HEK293 (cell line): Measurements from ENCODE around the gene GALNT13.

ENCODE experiments used
- CTCF ChIA-PET: fragments of 350-600 bp; formaldehyde crosslinking; extraction: SDS; loops from one replicate; lab custom pipeline; 2021; ENCODE audit warnings: antibody characterized with exemption; lab: Yijun Ruan, JAX
- POLR2A ChIA-PET: fragments of 300-600 bp; formaldehyde crosslinking; extraction: SDS; loops from one replicate; lab custom pipeline; 2020; ENCODE audit warnings: antibody characterized with exemption, inconsistent platforms; lab: Yijun Ruan, JAX
- H3K27ac ChIP-seq: fragments of 200-500 bp; sonication (Bioruptor generic); 2 replicates; pipeline ENCODE4 v1.5.1; 2014; ENCODE audit warnings: low read depth, low read length, control low read depth, inconsistent platforms; ENCODE audit errors: extremely low read depth
- H3K36me3 ChIP-seq, 2 experiments: fragments of 200-500 bp in 1 of 2; sonication (Bioruptor generic) in 1 of 2; 1 replicate in 1 of 2; 2 replicates in 1 of 2; pipeline ENCODE4 v1.5.1; 2014 to 2017; ENCODE audit warnings: inconsistent platforms in 2 of 2, low read length in 2 of 2; ENCODE audit not compliant: control insufficient read depth in 2 of 2, insufficient read depth in 1 of 2
- H3K4me1 ChIP-seq: fragments of 200-500 bp; sonication (Bioruptor generic); 2 replicates; pipeline ENCODE4 v1.5.1; 2014; ENCODE audit warnings: mild to moderate bottlenecking, low read length, inconsistent platforms; ENCODE audit not compliant: control insufficient read depth, insufficient read depth
- H3K4me3 ChIP-seq: 2 replicates; pipeline ENCODE4 v1.5.1; 2011; ENCODE audit warnings: low read depth, mild to moderate bottlenecking, control low read depth, low read length, moderate library complexity
- H3K9me3 ChIP-seq: fragments of 200-500 bp; sonication (Bioruptor generic); 2 replicates; pipeline ENCODE4 v1.5.1; 2014; ENCODE audit warnings: low read depth, low read length, inconsistent platforms; ENCODE audit not compliant: control insufficient read depth, insufficient read depth
- BCL11B ChIP-seq: fragments of 450-650 bp; formaldehyde crosslinking; IDR thresholded peaks from 2 replicates; pipeline ENCODE4 v1.5.1; 2016; ENCODE audit warnings: low read depth, missing biosample characterization, missing genetic modification characterization
- KLF8 ChIP-seq: fragments of 450-650 bp; formaldehyde crosslinking; IDR thresholded peaks from 2 replicates; pipeline ENCODE4 v1.5.1; 2016; ENCODE audit warnings: missing biosample characterization, missing genetic modification characterization
- REPIN1 ChIP-seq: fragments of 450-650 bp; formaldehyde crosslinking; IDR thresholded peaks from 2 replicates; pipeline ENCODE4 v1.5.1; 2017; ENCODE audit warnings: missing biosample characterization, missing genetic modification characterization, low read depth
- SP2 ChIP-seq: fragments of 450-650 bp; formaldehyde crosslinking; IDR thresholded peaks from 2 replicates; pipeline ENCODE4 v1.5.1; 2016; ENCODE audit warnings: missing biosample characterization, missing genetic modification characterization
- SP3 ChIP-seq: fragments of 450-650 bp; formaldehyde crosslinking; IDR thresholded peaks from 2 replicates; pipeline ENCODE4 v1.5.1; 2016; ENCODE audit warnings: missing biosample characterization, missing genetic modification characterization
- ZNF132 ChIP-seq: fragments of 450-650 bp; formaldehyde crosslinking; IDR thresholded peaks from 2 replicates; pipeline ENCODE4 v1.5.1; 2017; ENCODE audit warnings: missing biosample characterization, missing genetic modification characterization, borderline replicate concordance
- ZNF138 ChIP-seq: fragments of 450-650 bp; formaldehyde crosslinking; IDR thresholded peaks from 2 replicates; pipeline ENCODE4 v1.5.1; 2016; ENCODE audit warnings: missing biosample characterization, missing genetic modification characterization, borderline replicate concordance
- ZNF169 ChIP-seq: fragments of 450-650 bp; formaldehyde crosslinking; IDR thresholded peaks from 2 replicates; pipeline ENCODE4 v1.5.1; 2016; ENCODE audit warnings: missing biosample characterization, missing genetic modification characterization
- ZNF18 ChIP-seq: fragments of 450-650 bp; formaldehyde crosslinking; IDR thresholded peaks from 2 replicates; pipeline ENCODE4 v1.5.1; 2016; ENCODE audit warnings: missing biosample characterization, missing genetic modification characterization
- ZNF184 ChIP-seq: fragments of 450-650 bp; IDR thresholded peaks from 2 replicates; pipeline ENCODE4 v1.5.1; 2018; ENCODE audit warnings: missing biosample characterization, mild to moderate bottlenecking, missing genetic modification characterization
- ZNF24 ChIP-seq: fragments of 450-650 bp; formaldehyde crosslinking; IDR thresholded peaks from 2 replicates; pipeline ENCODE4 v1.5.1; 2016; ENCODE audit warnings: missing biosample characterization, missing genetic modification characterization
- ZNF37A ChIP-seq: fragments of 450-650 bp; IDR thresholded peaks from 2 replicates; pipeline ENCODE4 v1.5.1; 2018; ENCODE audit warnings: missing biosample characterization, missing genetic modification characterization
- ZNF501 ChIP-seq: fragments of 450-650 bp; formaldehyde crosslinking; IDR thresholded peaks from 2 replicates; pipeline ENCODE4 v1.5.1; 2016; ENCODE audit warnings: missing biosample characterization, missing genetic modification characterization
- ZNF555 ChIP-seq: fragments of 450-650 bp; formaldehyde crosslinking; conservative IDR thresholded peaks from 2 replicates; pipeline ENCODE4 v1.5.1; 2017; ENCODE audit warnings: missing biosample characterization, mild to moderate bottlenecking, missing genetic modification characterization, inconsistent platforms
- ZNF558 ChIP-seq: fragments of 450-650 bp; formaldehyde crosslinking; IDR thresholded peaks from 2 replicates; pipeline ENCODE4 v1.5.1; 2016; ENCODE audit warnings: missing biosample characterization, missing genetic modification characterization
- ZNF645 ChIP-seq: fragments of 450-650 bp; formaldehyde crosslinking; IDR thresholded peaks from 2 replicates; pipeline ENCODE4; 2016; ENCODE audit warnings: missing biosample characterization, missing genetic modification characterization
- ZNF664 ChIP-seq: fragments of 450-650 bp; formaldehyde crosslinking; IDR thresholded peaks from 2 replicates; pipeline ENCODE4 v1.5.1; 2016; ENCODE audit warnings: missing biosample characterization, missing genetic modification characterization
- ZNF747 ChIP-seq: fragments of 450-650 bp; formaldehyde crosslinking; IDR thresholded peaks from 2 replicates; pipeline ENCODE4 v1.5.1; 2016; ENCODE audit warnings: missing biosample characterization, missing genetic modification characterization
- ZNF776 ChIP-seq: fragments of 450-650 bp; formaldehyde crosslinking; IDR thresholded peaks from 2 replicates; pipeline ENCODE4 v1.5.0; 2017; ENCODE audit warnings: missing biosample characterization, missing genetic modification characterization, borderline replicate concordance
- ZSCAN4 ChIP-seq: fragments of 450-650 bp; formaldehyde crosslinking; IDR thresholded peaks from 2 replicates; pipeline ENCODE4 v1.5.1; 2017; ENCODE audit warnings: missing biosample characterization, missing genetic modification characterization
- TF ChIP-seq, protein P1 (sequence below): fragments of 450-650 bp; formaldehyde crosslinking; IDR thresholded peaks from 2 replicates; pipeline ENCODE4 v1.5.1; 2017; ENCODE audit warnings: missing biosample characterization, missing genetic modification characterization
- TF ChIP-seq, protein P2 (sequence below): fragments of 450-650 bp; formaldehyde crosslinking; IDR thresholded peaks from 2 replicates; pipeline ENCODE4 v1.5.1; 2016; ENCODE audit warnings: missing biosample characterization, missing genetic modification characterization
- TF ChIP-seq, protein P3 (sequence below): fragments of 450-650 bp; formaldehyde crosslinking; IDR thresholded peaks from 2 replicates; pipeline ENCODE4 v1.5.1; 2017; ENCODE audit warnings: missing biosample characterization, missing genetic modification characterization
- TF ChIP-seq, protein P4 (sequence below): fragments of 450-650 bp; IDR thresholded peaks from 2 replicates; pipeline ENCODE4 v1.5.1; 2018; ENCODE audit warnings: missing biosample characterization, missing genetic modification characterization

Gene GALNT13

GRCh38 chr2:153946036-153946435 lies 74.3 kb downstream of the GALNT13 start (continued):
- no peak for TF ChIP-seq ZNF132 (tag by site-specific recombination)
- TF ChIP-seq SP2 (tag by site-specific recombination): no peak
- TF ChIP-seq ZNF37A (tag by site-specific recombination): no peak
- no peak for TF ChIP-seq ZNF169
- TF ChIP-seq, protein P1, sequence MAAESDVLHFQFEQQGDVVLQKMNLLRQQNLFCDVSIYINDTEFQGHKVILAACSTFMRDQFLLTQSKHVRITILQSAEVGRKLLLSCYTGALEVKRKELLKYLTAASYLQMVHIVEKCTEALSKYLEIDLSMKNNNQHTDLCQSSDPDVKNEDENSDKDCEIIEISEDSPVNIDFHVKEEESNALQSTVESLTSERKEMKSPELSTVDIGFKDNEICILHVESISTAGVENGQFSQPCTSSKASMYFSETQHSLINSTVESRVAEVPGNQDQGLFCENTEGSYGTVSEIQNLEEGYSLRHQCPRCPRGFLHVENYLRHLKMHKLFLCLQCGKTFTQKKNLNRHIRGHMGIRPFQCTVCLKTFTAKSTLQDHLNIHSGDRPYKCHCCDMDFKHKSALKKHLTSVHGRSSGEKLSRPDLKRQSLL (tag by site-specific recombination): no peak

GRCh38 chr2:153953761-153954160 lies 82.0 kb downstream of the GALNT13 start:
- no peak for TF ChIP-seq BCL11B
- no peak for TF ChIP-seq SP3 (tag by site-specific recombination)
- no peak for TF ChIP-seq ZNF138 (tag by site-specific recombination)
- TF ChIP-seq, protein P2, sequence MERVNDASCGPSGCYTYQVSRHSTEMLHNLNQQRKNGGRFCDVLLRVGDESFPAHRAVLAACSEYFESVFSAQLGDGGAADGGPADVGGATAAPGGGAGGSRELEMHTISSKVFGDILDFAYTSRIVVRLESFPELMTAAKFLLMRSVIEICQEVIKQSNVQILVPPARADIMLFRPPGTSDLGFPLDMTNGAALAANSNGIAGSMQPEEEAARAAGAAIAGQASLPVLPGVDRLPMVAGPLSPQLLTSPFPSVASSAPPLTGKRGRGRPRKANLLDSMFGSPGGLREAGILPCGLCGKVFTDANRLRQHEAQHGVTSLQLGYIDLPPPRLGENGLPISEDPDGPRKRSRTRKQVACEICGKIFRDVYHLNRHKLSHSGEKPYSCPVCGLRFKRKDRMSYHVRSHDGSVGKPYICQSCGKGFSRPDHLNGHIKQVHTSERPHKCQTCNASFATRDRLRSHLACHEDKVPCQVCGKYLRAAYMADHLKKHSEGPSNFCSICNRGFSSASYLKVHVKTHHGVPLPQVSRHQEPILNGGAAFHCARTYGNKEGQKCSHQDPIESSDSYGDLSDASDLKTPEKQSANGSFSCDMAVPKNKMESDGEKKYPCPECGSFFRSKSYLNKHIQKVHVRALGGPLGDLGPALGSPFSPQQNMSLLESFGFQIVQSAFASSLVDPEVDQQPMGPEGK (tag by site-specific recombination): no peak
- no peak for TF ChIP-seq KLF8 (tag by site-specific recombination)
- TF ChIP-seq ZNF24 (tag by site-specific recombination): no peak
- TF ChIP-seq, protein P3, sequence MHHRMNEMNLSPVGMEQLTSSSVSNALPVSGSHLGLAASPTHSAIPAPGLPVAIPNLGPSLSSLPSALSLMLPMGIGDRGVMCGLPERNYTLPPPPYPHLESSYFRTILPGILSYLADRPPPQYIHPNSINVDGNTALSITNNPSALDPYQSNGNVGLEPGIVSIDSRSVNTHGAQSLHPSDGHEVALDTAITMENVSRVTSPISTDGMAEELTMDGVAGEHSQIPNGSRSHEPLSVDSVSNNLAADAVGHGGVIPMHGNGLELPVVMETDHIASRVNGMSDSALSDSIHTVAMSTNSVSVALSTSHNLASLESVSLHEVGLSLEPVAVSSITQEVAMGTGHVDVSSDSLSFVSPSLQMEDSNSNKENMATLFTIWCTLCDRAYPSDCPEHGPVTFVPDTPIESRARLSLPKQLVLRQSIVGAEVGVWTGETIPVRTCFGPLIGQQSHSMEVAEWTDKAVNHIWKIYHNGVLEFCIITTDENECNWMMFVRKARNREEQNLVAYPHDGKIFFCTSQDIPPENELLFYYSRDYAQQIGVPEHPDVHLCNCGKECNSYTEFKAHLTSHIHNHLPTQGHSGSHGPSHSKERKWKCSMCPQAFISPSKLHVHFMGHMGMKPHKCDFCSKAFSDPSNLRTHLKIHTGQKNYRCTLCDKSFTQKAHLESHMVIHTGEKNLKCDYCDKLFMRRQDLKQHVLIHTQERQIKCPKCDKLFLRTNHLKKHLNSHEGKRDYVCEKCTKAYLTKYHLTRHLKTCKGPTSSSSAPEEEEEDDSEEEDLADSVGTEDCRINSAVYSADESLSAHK: no peak
- TF ChIP-seq, all 188 proteins: peak for 0
- POLR2A ChIA-PET: no interaction called here
- H3K4me1 ChIP-seq: no peaks in the 10 kb centered on the region
- H3K27ac ChIP-seq: no peak overlapping the region
- no peaks in the 10 kb centered on the region for H3K9me3 ChIP-seq
- H3K36me3 ChIP-seq: no peaks in the 10 kb centered on the region
- H3K4me3 ChIP-seq: no peak overlapping the region
- CTCF ChIA-PET: no interaction called here

GRCh38 chr2:153963256-153963655 lies 91.5 kb downstream of the GALNT13 start:
- Histone ChIP-seq H3K36me3 (no peaks in the 10 kb centered on the region), H3K27ac (no peak overlapping the region), H3K4me3 (no peak overlapping the region), H3K4me1 (no peaks in the 10 kb centered on the region), H3K9me3 (no peaks in the 10 kb centered on the region)
- ChIA-PET POLR2A (no interaction called here), CTCF (no interaction called here)
- TF ChIP-seq ZSCAN4 (tag by site-specific recombination) (no peak), REPIN1 (tag by site-specific recombination) (no peak), ZNF558 (tag by site-specific recombination) (no peak), ZNF184 (tag by site-specific recombination) (no peak), ZNF747 (tag by site-specific recombination) (no peak), ZNF555 (no peak), ZNF18 (tag by site-specific recombination) (no peak), ZNF776 (tag by site-specific recombination) (no peak), ZNF645 (tag by site-specific recombination) (no peak), ZNF501 (no peak), ZNF664 (no peak)
- TF ChIP-seq, protein P4, sequence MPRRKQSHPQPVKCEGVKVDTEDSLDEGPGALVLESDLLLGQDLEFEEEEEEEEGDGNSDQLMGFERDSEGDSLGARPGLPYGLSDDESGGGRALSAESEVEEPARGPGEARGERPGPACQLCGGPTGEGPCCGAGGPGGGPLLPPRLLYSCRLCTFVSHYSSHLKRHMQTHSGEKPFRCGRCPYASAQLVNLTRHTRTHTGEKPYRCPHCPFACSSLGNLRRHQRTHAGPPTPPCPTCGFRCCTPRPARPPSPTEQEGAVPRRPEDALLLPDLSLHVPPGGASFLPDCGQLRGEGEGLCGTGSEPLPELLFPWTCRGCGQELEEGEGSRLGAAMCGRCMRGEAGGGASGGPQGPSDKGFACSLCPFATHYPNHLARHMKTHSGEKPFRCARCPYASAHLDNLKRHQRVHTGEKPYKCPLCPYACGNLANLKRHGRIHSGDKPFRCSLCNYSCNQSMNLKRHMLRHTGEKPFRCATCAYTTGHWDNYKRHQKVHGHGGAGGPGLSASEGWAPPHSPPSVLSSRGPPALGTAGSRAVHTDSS (tag by site-specific recombination): no peak
